ENCODE measurements around the gene BRINP3.

BRINP3 gene

DNA sequence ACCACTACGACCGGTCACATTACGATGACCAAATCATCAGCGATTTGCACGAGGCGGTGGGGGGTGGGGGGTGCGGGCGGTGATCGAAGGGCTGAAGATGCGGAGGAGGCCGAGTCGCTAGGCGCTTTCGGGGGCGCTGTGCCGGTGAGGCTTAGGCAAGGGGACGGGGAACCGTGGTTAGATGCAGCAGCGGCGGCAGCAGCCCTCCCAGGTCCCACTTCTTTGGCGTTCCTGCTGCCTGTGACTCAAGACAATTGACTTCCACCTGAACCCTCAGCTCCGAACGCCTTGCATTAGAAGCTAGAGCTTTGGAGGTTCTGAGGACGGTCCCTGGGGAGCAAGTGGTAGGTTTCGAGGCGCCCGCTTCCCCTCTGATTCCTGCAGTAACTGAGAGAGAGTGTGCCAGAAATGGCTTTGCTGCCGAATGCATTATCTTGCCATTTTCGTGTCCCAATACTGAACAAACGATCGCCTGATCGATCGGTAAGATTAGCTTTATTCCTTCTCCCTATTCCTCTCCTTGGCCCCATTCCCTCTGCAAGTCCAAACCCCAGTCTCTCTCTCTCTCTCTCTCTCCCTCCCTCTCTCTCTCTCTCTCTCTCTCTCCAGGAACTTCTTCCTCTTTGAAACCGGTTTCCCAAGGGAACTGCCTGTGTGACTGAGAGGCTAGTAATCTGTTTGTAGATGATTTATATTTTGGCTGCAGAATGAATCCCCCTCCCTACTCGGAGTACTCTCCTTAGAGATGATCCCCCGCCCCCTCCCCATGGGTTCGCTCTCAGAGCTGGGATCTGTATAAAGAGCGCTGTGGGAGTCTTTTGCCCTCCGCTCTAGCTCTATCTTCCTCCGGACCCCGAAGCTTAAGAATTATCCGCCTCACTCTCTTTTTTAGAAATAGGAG, 735 bp upstream of the BRINP3 start:
- 0 out of 2 replicates have a peak overlapping the region, but pooled peaks have one; percentile 38 for H3K9ac ChIP-seq
- no peaks in the 10 kb centered on the region for H4K20me1 ChIP-seq
- TF ChIP-seq Cebpa-rat (IDR thresholded peaks at IDR 0.05), result no peak
- H3K27me3 ChIP-seq, result 0 out of 2 replicates have a peak, but pooled peaks cover 3% of the 10 kb centered on the region
- H3K9me3 ChIP-seq, result no peaks in the 10 kb centered on the region
- no peaks in the 10 kb centered on the region for H3K36me3 ChIP-seq
- H3K4me1 ChIP-seq, result peaks cover 17% of the 10 kb centered on the region
- H3K4me2 ChIP-seq, result peak overlapping the region; percentile 84
- H3K27ac ChIP-seq, result no peak overlapping the region
- peak overlapping the region; percentile 62 for H3K4me3 ChIP-seq

DNA sequence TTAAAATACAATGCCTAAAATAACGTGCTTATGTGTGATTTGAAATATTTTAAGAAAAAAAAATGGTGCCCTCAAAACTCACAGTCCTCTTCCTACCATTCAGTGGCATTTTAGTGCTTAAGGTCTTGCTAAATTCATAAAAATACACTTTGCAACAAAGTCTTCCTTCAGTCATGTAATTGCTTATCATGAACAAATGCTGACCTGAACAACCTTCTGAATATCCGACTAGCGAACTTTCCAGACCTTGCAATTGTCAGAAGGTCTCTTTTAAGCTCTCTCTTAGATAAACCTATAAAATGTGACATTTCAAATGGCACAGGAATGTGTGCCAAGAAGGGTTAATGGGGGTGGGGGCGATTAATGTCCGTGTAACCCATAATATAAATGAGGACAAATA, 858 bp downstream of the BRINP3 start:
- peaks cover 17% of the 10 kb centered on the region for H3K4me1 ChIP-seq
- H4K20me1 ChIP-seq, result no peaks in the 10 kb centered on the region
- H3K27ac ChIP-seq, result no peak overlapping the region
- no peak overlapping the region for H3K4me2 ChIP-seq
- no peak for TF ChIP-seq Cebpa-rat (IDR thresholded peaks at IDR 0.05)
- H3K36me3 ChIP-seq, result no peaks in the 10 kb centered on the region
- no peak overlapping the region for H3K9ac ChIP-seq
- H3K27me3 ChIP-seq, result 0 out of 2 replicates have a peak, but pooled peaks cover 3% of the 10 kb centered on the region
- no peak overlapping the region for H3K4me3 ChIP-seq
- no peaks in the 10 kb centered on the region for H3K9me3 ChIP-seq

DNA sequence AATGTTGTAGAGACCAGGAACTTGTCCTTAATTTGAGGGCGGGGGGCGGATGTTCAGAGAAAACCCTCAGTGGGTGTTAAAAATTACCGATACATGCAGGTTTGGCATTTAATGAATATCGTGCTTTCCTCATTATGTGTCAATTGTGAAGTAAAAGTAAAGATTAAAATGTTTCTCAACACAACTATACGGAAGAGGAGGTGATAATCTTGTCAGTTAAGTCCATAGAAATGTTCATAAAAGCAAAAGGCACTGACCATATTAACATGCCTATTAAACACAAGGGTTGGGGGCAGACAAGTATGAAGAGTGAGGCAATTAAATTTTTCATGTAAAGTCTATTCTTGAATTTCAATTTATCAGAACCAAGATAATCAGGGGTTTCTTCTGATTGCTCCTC, 1.3 kb downstream of the BRINP3 start:
- Histone ChIP-seq H3K27me3 (0 out of 2 replicates have a peak, but pooled peaks cover 3% of the 10 kb centered on the region), H4K20me1 (no peaks in the 10 kb centered on the region), H3K4me3 (no peak overlapping the region)

DNA sequence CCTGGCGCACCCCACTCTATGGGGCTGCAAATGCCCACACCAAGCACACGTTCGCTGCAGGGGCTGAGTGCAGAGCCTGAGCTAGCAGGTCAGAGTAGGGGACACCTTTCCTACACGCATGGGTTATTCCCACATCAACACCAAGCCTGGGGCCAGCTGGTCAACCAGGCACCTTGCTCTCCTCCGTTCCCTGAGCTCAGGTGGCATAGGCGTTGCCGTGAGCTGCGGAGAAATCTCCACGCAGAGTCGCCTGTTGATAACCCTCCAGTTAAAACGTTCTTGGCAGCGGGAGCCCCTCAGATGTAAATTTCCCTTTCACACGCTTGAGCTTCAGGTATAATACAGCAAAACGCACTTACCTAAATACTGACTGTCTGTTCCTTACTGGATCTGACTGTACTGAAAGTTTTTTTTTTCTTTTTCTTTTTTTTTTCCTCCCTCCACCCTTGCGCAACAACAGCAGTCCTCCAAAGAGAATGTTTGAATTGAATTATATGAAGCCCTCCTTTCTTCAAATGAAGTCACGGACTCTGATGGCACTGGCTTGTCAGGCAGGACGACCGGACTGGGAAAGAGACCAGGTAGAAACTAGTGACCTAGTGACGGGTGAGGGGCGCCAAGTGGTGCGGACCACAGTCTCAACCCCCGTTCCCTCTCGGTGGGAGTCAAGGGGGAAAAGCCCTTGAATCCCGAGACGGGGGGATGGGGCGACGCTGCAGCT, 2.1 kb downstream of the BRINP3 start:
- H3K4me2 ChIP-seq, result no peak overlapping the region
- H3K36me3 ChIP-seq, result no peaks in the 10 kb centered on the region
- H3K27ac ChIP-seq, result no peak overlapping the region
- no peaks in the 10 kb centered on the region for H3K9me3 ChIP-seq
- peaks cover 17% of the 10 kb centered on the region for H3K4me1 ChIP-seq
- H3K9ac ChIP-seq, result no peak overlapping the region
- H3K27me3 ChIP-seq, result 0 out of 2 replicates have a peak, but pooled peaks cover 3% of the 10 kb centered on the region
- no peak for TF ChIP-seq Cebpa-rat (IDR thresholded peaks at IDR 0.05)
- H4K20me1 ChIP-seq, result no peaks in the 10 kb centered on the region
- no peak overlapping the region for H3K4me3 ChIP-seq

More for the DNA sequence above, 1.3 kb downstream of the BRINP3 start:
- no peak overlapping the region for H3K4me2 ChIP-seq
- H3K9ac ChIP-seq, result no peak overlapping the region
- no peaks in the 10 kb centered on the region for H3K9me3 ChIP-seq
- H3K4me1 ChIP-seq, result peaks cover 17% of the 10 kb centered on the region
- H3K27ac ChIP-seq, result no peak overlapping the region
- no peak for TF ChIP-seq Cebpa-rat (IDR thresholded peaks at IDR 0.05)
- H3K36me3 ChIP-seq, result no peaks in the 10 kb centered on the region

DNA sequence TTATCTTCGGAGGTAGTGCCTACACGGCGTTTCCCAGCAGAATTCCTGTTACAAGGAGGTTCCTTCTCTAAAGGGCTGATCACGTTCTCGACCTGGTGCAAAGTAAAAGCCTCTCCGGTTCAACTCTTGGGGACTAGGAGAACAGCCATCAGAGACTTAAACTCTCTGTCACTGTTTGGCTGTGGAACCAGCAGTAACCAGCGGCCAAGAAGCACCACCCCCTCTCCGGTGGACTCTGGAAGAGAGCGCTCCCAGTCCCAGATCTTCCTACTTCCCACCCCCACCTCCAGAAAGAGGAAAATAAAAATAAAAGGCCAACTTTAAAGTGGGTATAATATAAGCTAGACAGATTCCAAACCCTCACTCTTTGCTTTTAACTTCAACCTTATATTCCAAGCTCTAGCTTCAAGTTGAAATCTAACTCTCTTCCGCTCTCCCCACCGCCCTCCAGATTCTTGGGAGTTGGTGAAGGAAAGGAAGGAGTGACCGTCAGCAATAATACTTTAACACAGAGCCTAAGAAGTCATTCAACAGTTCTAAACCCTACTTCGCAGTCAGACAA, 2.9 kb downstream of the BRINP3 start:
- H3K9ac ChIP-seq, result no peak overlapping the region

DNA sequence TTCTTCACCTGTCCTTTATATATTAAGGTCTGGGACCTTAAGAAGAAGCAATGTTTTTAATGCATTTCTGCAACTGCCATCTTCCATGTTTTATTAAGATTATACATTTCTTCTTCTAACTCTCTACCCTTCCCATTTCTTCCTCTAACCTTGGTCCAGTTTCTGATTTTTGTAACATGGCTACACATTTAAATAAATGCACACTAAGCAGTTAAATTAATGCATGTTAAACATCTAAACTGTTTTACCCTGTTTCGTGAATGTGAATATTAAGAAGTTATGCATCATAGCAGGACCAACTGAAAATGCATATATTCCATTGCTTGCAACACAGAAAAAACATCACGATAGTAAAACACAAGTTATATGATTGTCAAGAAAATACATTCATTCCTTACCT, 3.7 kb downstream of the BRINP3 start:
- Histone ChIP-seq H3K4me1 (peaks cover 13% of the 10 kb centered on the region), H4K20me1 (no peaks in the 10 kb centered on the region), H3K27me3 (0 out of 2 replicates have a peak, but pooled peaks cover 3% of the 10 kb centered on the region), H3K4me2 (no peak overlapping the region), H3K9ac (no peak overlapping the region), H3K4me3 (no peak overlapping the region), H3K36me3 (no peaks in the 10 kb centered on the region), H3K27ac (no peak overlapping the region), H3K9me3 (no peaks in the 10 kb centered on the region)
- no peak for TF ChIP-seq Cebpa-rat (IDR thresholded peaks at IDR 0.05)

More for the DNA sequence above, 2.9 kb downstream of the BRINP3 start:
- Histone ChIP-seq H3K9me3 (no peaks in the 10 kb centered on the region), H3K36me3 (no peaks in the 10 kb centered on the region), H3K4me3 (no peak overlapping the region), H3K4me2 (no peak overlapping the region), H3K4me1 (peaks cover 17% of the 10 kb centered on the region), H4K20me1 (no peaks in the 10 kb centered on the region), H3K27ac (no peak overlapping the region), H3K27me3 (0 out of 2 replicates have a peak, but pooled peaks cover 3% of the 10 kb centered on the region)
- TF ChIP-seq Cebpa-rat (IDR thresholded peaks at IDR 0.05), result no peak

DNA sequence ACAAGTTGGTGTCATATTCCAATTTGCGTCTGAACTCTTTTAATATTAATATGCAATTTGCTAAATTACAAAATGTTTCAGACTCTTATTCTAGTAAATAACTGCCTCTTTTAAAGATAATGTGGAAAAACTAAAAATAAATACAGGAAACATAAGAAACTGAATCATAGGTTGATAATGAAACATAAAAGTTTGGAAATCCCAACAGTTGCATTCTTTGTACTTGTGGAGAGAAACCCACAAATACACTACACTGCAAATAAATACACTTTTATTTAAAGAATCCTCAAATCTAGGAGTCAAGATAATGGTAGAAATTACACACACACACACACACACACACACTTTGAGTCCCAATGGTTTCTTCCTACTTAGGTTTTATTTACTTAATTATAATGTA, 5.2 kb downstream of the BRINP3 start:
- TF ChIP-seq Cebpa-rat (IDR thresholded peaks at IDR 0.05), result no peak
- H3K36me3 ChIP-seq, result no peaks in the 10 kb centered on the region
- H3K4me3 ChIP-seq, result no peak overlapping the region

DNA sequence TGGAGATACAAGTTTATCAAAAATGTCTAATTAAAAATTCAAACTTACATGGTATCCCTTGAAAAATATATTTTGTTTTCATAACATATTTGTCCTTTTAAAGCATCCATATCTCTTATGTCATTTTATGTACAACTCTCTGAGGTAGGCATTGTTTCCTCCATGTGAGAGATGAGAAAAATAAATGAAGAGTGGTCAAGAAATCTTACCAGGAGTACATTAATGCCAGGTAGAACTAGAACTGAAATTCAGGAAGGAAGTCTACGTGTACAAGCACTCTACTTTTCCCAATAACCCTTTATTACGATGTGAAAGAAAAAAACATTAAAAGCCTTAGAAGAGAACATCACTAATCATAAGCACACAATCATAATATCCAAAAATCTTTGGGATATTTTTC, 5.6 kb downstream of the BRINP3 start:
- TF ChIP-seq Cebpa-rat (IDR thresholded peaks at IDR 0.05), result no peak
- Histone ChIP-seq H3K9me3 (no peaks in the 10 kb centered on the region), H4K20me1 (no peaks in the 10 kb centered on the region), H3K4me3 (no peak overlapping the region), H3K27ac (no peak overlapping the region), H3K4me1 (no peaks in the 10 kb centered on the region), H3K27me3 (no peaks in the 10 kb centered on the region), H3K36me3 (no peaks in the 10 kb centered on the region), H3K9ac (no peak overlapping the region), H3K4me2 (no peak overlapping the region)

More for the DNA sequence above, 5.2 kb downstream of the BRINP3 start:
- Histone ChIP-seq H3K9ac (no peak overlapping the region), H3K27me3 (no peaks in the 10 kb centered on the region), H3K4me2 (no peak overlapping the region), H3K9me3 (no peaks in the 10 kb centered on the region), H4K20me1 (no peaks in the 10 kb centered on the region), H3K4me1 (no peaks in the 10 kb centered on the region), H3K27ac (no peak overlapping the region)

DNA sequence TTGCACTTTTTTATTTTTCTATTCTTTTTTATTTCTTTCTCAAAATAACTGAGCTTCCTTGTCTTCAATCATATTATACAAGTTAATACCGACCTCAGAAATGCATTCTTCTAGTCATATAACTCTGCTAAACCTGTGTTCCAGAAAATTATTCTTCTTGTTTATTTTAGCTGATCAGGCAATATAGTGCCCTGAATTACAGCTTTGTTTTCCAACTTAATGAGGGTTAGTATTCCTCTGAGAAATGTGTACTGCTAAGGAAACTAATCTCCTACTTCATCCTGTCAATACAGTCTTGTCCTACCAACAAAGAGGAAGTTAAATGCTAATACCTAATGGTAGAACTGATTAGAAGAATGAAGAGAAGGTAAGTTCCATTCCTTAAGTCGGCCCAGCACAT, 13.0 kb downstream of the BRINP3 start:
- Histone ChIP-seq H3K27me3 (no peaks in the 10 kb centered on the region), H3K36me3 (no peaks in the 10 kb centered on the region), H3K9me3 (no peaks in the 10 kb centered on the region), H3K27ac (no peak overlapping the region), H4K20me1 (no peaks in the 10 kb centered on the region), H3K9ac (no peak overlapping the region), H3K4me1 (no peaks in the 10 kb centered on the region), H3K4me3 (no peak overlapping the region), H3K4me2 (no peak overlapping the region)
- TF ChIP-seq Cebpa-rat (IDR thresholded peaks at IDR 0.05), result no peak
